GM10248 (cell line): ENCODE results near the gene PYGB.

ENCODE experiments used
- CTCF ChIA-PET: fragments of 300-600 bp; sonication (Branson Sonifier 250); formaldehyde crosslinking; extraction: SDS; loops from one replicate; lab custom pipeline; 2021; ENCODE audit warnings: antibody characterized with exemption; lab: Yijun Ruan, JAX
- POLR2A ChIA-PET: fragments of 350-650 bp; sonication (Branson Sonifier 250); formaldehyde crosslinking; extraction: SDS; loops from one replicate; lab custom pipeline; 2020; ENCODE audit warnings: antibody characterized with exemption; lab: Yijun Ruan, JAX
- DNase-seq: peaks from one replicate; pipeline ENCODE4 v3.0.0; 2012; ENCODE audit errors: extremely low spot score
- TF ChIP-seq, protein P1 (sequence below): IDR thresholded peaks from 2 replicates; pipeline ENCODE4 v1.5.1; 2012; ENCODE audit warnings: mild to moderate bottlenecking, low read depth; ENCODE audit errors: extremely low read depth, missing control alignments, control extremely low read depth

The PYGB gene

GRCh38 chr20:25269057-25269832 is 21.4 kb downstream of the PYGB start:
- TF ChIP-seq, protein P1, sequence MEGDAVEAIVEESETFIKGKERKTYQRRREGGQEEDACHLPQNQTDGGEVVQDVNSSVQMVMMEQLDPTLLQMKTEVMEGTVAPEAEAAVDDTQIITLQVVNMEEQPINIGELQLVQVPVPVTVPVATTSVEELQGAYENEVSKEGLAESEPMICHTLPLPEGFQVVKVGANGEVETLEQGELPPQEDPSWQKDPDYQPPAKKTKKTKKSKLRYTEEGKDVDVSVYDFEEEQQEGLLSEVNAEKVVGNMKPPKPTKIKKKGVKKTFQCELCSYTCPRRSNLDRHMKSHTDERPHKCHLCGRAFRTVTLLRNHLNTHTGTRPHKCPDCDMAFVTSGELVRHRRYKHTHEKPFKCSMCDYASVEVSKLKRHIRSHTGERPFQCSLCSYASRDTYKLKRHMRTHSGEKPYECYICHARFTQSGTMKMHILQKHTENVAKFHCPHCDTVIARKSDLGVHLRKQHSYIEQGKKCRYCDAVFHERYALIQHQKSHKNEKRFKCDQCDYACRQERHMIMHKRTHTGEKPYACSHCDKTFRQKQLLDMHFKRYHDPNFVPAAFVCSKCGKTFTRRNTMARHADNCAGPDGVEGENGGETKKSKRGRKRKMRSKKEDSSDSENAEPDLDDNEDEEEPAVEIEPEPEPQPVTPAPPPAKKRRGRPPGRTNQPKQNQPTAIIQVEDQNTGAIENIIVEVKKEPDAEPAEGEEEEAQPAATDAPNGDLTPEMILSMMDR = no peak
- CTCF ChIA-PET = no interaction called here
- no peak for DNase-seq
- POLR2A ChIA-PET = no interaction called here

DNA sequence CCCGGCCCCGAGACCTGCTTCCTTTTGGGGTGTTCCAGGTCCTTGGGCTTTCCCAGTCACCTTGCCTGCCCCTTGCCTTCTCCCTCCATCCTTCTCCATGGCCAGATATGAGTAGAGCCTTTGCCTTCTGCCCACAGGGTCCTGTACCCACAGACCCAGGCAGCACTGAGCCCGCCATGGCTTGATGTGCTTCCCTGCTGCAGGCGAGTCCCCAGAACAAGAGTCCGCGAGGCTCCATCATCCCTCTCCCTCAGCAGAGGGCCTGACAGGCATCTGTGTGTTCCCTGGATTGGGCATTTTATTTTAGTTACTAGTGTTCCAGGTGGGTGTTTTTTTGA is 21.9 kb downstream of the PYGB start:
- CTCF ChIA-PET = no interaction called here
- no peak for DNase-seq
- POLR2A ChIA-PET = no interaction called here
- TF ChIP-seq, protein P1 = no peak

DNA sequence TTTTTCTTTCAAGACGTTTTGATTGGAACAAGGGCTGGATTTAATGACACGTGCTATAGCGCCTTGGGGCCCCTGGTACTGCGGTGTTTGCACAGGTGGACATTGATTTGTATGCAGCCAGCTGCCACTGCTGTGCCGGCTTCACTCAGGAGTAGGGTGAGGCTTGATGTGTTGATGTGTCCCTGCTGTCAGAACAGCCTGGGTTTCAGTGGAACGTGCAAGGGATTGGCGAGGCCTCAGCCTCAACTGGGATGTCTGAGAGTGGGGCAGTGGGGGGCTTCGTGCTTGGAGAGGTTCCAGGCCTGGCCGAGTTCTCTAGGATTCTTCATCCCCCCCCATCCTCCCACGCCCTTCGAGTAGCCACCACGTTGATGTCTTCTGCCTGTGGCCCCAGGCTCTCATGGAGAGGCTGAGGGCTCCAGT is 23.0 kb downstream of the PYGB start:
- TF ChIP-seq, protein P1 = no peak
- DNase-seq = no peak
- POLR2A ChIA-PET = no interaction called here
- CTCF ChIA-PET = no interaction called here

DNA sequence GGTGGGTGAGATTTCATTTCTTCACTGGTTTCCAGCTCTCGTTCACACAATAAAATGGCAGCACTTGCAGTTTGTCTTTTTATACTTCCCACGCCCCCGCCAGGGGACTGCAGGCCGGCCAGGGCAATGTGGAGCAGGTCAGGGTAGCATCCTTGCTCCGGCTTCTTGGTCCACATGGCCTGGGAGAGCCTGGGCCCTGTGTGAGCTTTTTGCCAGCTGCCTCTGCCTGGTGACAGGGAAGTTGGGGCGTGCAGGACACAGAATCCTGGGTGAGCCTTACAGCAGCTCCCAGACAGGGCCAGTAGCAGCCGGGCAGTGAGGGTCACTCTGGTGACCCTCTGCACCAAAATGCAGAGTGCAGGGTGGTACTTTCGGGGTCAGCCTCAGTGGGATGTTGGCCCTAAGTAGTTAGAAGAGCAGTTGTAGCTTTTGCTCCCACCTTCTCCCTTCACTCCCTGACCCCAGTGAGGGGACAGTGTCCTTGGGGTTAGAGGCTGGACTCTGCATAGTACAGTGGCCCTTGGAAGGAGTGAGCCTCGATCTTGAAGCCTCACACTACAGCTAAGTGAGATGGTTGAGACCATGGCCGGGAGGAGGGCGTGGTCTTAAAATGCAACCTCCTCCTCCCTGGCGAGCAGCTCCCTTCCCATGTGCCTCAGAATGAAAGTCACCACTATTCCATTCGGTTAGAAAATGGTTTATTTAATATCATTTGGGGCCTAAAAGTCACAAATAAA is 23.8 kb downstream of the PYGB start:
- CTCF ChIA-PET = interaction anchor here (1.6 kb wide), 1 partner anchor 17 kb away, joined by 8 read pairs; no protein-coding TSS in a partner anchor
- TF ChIP-seq, protein P1 = no peak
- DNase-seq = no peak
- POLR2A ChIA-PET = no interaction called here

DNA sequence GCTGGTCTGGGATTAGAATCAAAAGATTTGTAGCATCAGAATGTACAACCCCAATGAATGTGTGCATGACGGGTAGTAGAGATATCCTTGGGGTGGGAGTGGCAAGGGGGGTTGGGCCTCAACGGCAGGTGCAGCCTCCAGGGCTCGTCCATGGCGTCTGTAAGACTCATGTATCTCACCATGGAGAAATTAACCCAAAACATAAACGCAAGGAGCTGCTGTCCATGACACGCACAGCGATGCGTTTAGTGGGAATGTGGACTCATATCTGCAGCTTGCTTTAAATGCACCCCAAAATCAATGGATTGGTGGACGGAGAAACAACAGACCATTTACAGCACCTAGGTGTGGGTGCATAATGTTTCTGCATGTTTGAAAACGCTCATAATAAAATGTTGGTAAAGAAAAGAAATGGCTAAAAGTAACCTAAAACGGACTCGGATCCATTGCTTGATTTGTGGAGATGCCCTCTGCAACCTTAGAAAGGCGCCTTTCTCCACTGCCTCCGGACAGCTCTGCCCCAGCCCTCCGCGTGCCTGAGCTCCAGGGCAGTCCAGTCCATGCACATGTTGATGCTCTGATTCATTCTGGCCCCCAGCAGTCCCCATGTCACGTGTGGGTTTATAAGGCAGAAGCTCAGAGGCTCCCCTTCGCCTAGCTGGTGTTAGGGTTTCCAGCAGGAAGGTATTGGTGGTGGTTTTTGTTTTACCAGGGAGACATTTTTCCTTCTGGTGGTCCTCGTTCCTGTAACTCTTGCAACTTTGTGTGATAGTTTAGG is 24.5 kb downstream of the PYGB start:
- ChIA-PET POLR2A (no interaction called here), CTCF (interaction anchor here (1.0 to 1.6 kb wide), 2 partner anchors 11 to 16 kb away, joined by 5 to 8 read pairs; no protein-coding TSS in a partner anchor)
- DNase-seq = no peak
- TF ChIP-seq, protein P1 = no peak

DNA sequence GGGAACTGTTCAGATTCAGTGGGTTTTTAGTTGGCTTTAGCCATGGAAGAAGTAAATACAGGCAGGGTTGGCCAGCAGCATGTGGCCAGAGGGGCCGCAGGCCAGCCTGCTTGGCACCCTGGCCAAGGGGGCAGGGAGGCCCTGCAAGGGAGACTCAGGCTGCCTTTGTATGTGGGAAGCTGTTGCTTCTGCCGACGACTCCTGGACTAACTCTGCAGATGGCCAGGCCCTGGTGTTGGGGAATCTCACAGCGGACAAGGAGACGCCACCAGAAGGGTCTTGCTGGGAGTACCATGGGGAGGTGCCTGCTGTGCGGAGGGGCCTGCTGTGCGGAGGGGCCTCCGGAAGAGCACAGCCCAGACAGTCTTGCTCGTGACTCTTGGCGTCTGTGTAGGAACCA is 25.2 kb downstream of the PYGB start:
- TF ChIP-seq, protein P1 = no peak
- POLR2A ChIA-PET = no interaction called here
- DNase-seq = no peak
- CTCF ChIA-PET = interaction anchor here (1.0 to 1.6 kb wide), 2 partner anchors 11 to 16 kb away, joined by 5 to 8 read pairs; no protein-coding TSS in a partner anchor
